ENCODE data around the gene SMAD3.

Gene SMAD3

GRCh38 chr15:67157521-67158252 lies 92.3 kb downstream of the SMAD3 start:
- Histone ChIP-seq H3K4me1 (ENCODE audit: control insufficient read depth, insufficient read depth, low read length) (peaks cover 13% of the 10 kb centered on the region), H3K9me3 (ENCODE audit: control insufficient read depth, low read length) (no peaks in the 10 kb centered on the region)

DNA sequence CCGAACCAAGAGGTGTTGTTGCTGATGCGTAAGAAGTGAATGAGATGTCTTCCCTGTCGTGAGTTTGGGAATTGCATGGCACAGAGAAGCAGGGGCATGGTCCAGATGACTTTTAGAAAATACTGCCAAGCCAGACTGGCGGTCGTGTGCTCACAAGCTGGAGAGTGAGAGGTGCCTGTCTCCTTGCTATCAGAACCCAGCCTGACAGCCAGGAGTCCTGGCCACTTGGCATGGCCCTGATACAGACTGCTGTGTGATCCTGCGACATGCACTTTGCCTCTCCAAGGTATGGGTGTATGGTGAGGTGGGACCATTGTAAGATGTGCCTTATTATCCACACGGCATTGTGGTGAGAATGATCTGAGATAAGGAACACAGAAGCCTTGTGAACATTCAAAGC lies 93.0 kb downstream of the SMAD3 start:
- Histone ChIP-seq H3K4me1 (ENCODE audit: control insufficient read depth, insufficient read depth, low read length) (peaks cover 13% of the 10 kb centered on the region), H3K27me3 (ENCODE audit: control insufficient read depth, insufficient read depth, low read length) (no peaks in the 10 kb centered on the region), H3K9me3 (ENCODE audit: control insufficient read depth, low read length) (no peaks in the 10 kb centered on the region), H3K9ac (ENCODE audit: low read length) (no peak overlapping the region), H3K36me3 (ENCODE audit: control insufficient read depth, insufficient read depth, low read length) (no peaks in the 10 kb centered on the region), H3K4me3 (ENCODE audit: low read length) (no peak overlapping the region)

More at GRCh38 chr15:67157521-67158252, 92.3 kb downstream of the SMAD3 start:
- H3K4me3 ChIP-seq (ENCODE audit: low read length): no peak overlapping the region
- no peak overlapping the region for H3K9ac ChIP-seq (ENCODE audit: low read length)
- H3K36me3 ChIP-seq (ENCODE audit: control insufficient read depth, insufficient read depth, low read length): no peaks in the 10 kb centered on the region
- H3K27me3 ChIP-seq (ENCODE audit: control insufficient read depth, insufficient read depth, low read length): no peaks in the 10 kb centered on the region

DNA sequence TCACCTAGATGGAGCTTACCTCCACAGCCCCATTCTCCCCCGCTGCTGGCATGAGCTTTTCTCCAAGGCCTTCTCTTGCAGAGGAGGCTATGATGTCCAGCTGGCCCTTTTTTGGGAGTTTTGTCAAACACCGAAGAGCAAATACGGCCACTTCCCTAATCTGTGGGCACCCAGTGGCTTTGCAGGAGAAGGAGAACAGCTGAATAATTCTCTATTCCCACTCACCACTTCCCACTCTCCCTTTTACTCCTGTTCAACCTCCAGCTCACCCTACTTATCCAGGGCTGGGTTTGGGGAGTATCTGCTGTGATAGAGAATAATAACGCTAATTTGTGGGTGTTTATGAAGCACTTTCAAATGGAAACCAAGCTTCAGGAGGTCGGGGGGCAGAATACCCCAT lies 96.0 kb downstream of the SMAD3 start:
- H3K9me3 ChIP-seq (ENCODE audit: control insufficient read depth, low read length): no peaks in the 10 kb centered on the region
- H3K4me3 ChIP-seq (ENCODE audit: low read length): no peak overlapping the region
- H3K36me3 ChIP-seq (ENCODE audit: control insufficient read depth, insufficient read depth, low read length): peaks cover under 1% of the 10 kb centered on the region
- H3K9ac ChIP-seq (ENCODE audit: low read length): no peak overlapping the region
- H3K4me1 ChIP-seq (ENCODE audit: control insufficient read depth, insufficient read depth, low read length): peaks cover 18% of the 10 kb centered on the region
- no peaks in the 10 kb centered on the region for H3K27me3 ChIP-seq (ENCODE audit: control insufficient read depth, insufficient read depth, low read length)

- H3K9ac ChIP-seq (ENCODE audit: low read length): no peak overlapping the region
- peaks cover 18% of the 10 kb centered on the region for H3K4me1 ChIP-seq (ENCODE audit: control insufficient read depth, insufficient read depth, low read length)
- no peaks in the 10 kb centered on the region for H3K27me3 ChIP-seq (ENCODE audit: control insufficient read depth, insufficient read depth, low read length)
- peaks cover 5% of the 10 kb centered on the region for H3K36me3 ChIP-seq (ENCODE audit: control insufficient read depth, insufficient read depth, low read length)
- H3K9me3 ChIP-seq (ENCODE audit: control insufficient read depth, low read length): no peaks in the 10 kb centered on the region
- H3K4me3 ChIP-seq (ENCODE audit: low read length): no peak overlapping the region
These were observed 96.5 kb downstream of the SMAD3 start for GRCh38 chr15:67161881-67162280.

- no peak overlapping the region for H3K9ac ChIP-seq (ENCODE audit: low read length)
- H3K27me3 ChIP-seq (ENCODE audit: control insufficient read depth, insufficient read depth, low read length): no peaks in the 10 kb centered on the region
- H3K9me3 ChIP-seq (ENCODE audit: control insufficient read depth, low read length): no peaks in the 10 kb centered on the region
- no peak overlapping the region for H3K4me3 ChIP-seq (ENCODE audit: low read length)
- H3K4me1 ChIP-seq (ENCODE audit: control insufficient read depth, insufficient read depth, low read length): peaks cover 22% of the 10 kb centered on the region
- peaks cover 13% of the 10 kb centered on the region for H3K36me3 ChIP-seq (ENCODE audit: control insufficient read depth, insufficient read depth, low read length)
These were observed 97.8 kb downstream of the SMAD3 start for GRCh38 chr15:67163180-67163579.

DNA sequence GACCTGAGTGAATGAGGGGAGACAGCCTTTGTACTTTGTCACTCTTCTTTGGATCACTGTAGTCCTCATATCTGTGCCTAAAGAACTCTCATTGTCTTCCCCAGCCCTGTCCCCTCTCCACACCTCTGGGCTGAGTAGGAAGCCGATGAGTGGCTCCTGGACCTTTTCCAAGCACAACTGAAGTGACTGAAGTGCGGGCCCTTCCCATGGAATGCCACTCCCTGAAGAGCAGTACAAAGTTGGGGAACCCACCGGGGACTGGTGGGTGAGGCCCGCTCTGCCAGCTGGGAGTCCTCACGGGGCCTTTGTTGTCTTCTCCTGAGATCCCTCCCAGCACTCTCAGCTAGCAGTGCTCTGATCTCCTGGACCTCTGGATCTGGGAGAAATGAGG lies 99.0 kb downstream of the SMAD3 start:
- Histone ChIP-seq H3K4me3 (ENCODE audit: low read length) (no peak overlapping the region), H3K36me3 (ENCODE audit: control insufficient read depth, insufficient read depth, low read length) (peaks cover 13% of the 10 kb centered on the region), H3K9ac (ENCODE audit: low read length) (peak overlapping the region; percentile 20), H3K9me3 (ENCODE audit: control insufficient read depth, low read length) (no peaks in the 10 kb centered on the region), H3K4me1 (ENCODE audit: control insufficient read depth, insufficient read depth, low read length) (peaks cover 22% of the 10 kb centered on the region), H3K27me3 (ENCODE audit: control insufficient read depth, insufficient read depth, low read length) (no peaks in the 10 kb centered on the region)

DNA sequence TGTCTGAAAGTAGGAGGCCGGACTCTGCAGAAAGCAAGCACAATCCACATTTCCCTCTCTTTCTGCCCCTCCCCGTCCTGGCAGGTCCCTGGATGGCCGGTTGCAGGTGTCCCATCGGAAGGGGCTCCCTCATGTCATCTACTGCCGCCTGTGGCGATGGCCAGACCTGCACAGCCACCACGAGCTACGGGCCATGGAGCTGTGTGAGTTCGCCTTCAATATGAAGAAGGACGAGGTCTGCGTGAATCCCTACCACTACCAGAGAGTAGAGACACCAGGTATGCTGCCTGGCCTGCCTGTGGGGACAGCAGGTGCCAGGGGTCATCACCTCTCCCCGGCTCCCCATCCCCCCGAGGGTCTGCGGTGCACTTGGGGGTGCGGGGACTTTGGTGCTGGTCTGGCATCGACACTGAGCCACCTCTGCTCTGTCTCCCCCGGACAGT lies 99.4 kb downstream of the SMAD3 start:
- Histone ChIP-seq H3K4me3 (ENCODE audit: low read length) (no peak overlapping the region), H3K4me1 (ENCODE audit: control insufficient read depth, insufficient read depth, low read length) (peaks cover 22% of the 10 kb centered on the region), H3K9ac (ENCODE audit: low read length) (peak overlapping the region; percentile 20), H3K36me3 (ENCODE audit: control insufficient read depth, insufficient read depth, low read length) (peaks cover 13% of the 10 kb centered on the region), H3K9me3 (ENCODE audit: control insufficient read depth, low read length) (no peaks in the 10 kb centered on the region), H3K27me3 (ENCODE audit: control insufficient read depth, insufficient read depth, low read length) (no peaks in the 10 kb centered on the region)

GRCh38 chr15:67165254-67166253 lies 100.2 kb downstream of the SMAD3 start:
- Histone ChIP-seq H3K9ac (ENCODE audit: low read length) (no peak overlapping the region), H3K4me3 (ENCODE audit: low read length) (no peak overlapping the region), H3K36me3 (ENCODE audit: control insufficient read depth, insufficient read depth, low read length) (peaks cover 13% of the 10 kb centered on the region), H3K27me3 (ENCODE audit: control insufficient read depth, insufficient read depth, low read length) (no peaks in the 10 kb centered on the region), H3K9me3 (ENCODE audit: control insufficient read depth, low read length) (no peaks in the 10 kb centered on the region), H3K4me1 (ENCODE audit: control insufficient read depth, insufficient read depth, low read length) (peaks cover 22% of the 10 kb centered on the region)

DNA sequence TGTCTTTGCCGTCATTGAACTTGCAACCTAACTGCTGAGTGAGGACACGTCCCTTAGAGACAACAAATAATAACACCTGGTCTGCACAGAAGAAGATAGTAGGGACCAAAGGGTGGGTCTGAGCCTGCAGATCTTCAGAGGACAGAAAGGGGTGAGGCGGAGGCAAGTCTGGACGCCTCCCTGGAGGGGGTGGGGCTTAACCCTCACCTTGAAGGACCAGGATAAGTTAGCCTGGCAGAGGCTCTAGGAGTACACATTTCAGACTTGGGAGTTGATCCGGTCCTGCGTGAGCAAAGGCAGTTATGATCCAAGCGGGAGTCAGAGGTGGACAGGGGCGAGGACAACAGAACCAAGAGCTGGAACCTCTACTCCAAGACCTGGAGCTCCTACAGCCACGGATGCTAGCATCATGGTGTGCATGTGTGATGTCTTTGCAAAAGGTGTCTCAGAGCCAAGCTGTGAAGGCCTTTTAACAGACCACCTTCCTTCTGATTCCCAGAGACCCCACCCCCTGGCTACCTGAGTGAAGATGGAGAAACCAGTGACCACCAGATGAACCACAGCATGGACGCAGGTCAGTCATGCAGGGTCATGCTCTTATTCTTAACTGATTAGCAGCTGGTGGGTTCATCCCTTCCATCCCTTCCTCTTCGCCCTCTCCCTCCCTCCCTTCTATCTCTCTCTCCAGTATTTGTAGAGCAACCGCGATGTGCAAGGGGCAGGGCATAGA lies 101.0 kb downstream of the SMAD3 start:
- H3K4me3 ChIP-seq (ENCODE audit: low read length): no peak overlapping the region
- H3K9ac ChIP-seq (ENCODE audit: low read length): no peak overlapping the region
- H3K36me3 ChIP-seq (ENCODE audit: control insufficient read depth, insufficient read depth, low read length): peaks cover 13% of the 10 kb centered on the region
- no peaks in the 10 kb centered on the region for H3K27me3 ChIP-seq (ENCODE audit: control insufficient read depth, insufficient read depth, low read length)
- no peaks in the 10 kb centered on the region for H3K9me3 ChIP-seq (ENCODE audit: control insufficient read depth, low read length)
- H3K4me1 ChIP-seq (ENCODE audit: control insufficient read depth, insufficient read depth, low read length): peaks cover 18% of the 10 kb centered on the region

GRCh38 chr15:67167091-67167490 lies 101.7 kb downstream of the SMAD3 start:
- H3K27me3 ChIP-seq (ENCODE audit: control insufficient read depth, insufficient read depth, low read length): no peaks in the 10 kb centered on the region
- peaks cover 14% of the 10 kb centered on the region for H3K4me1 ChIP-seq (ENCODE audit: control insufficient read depth, insufficient read depth, low read length)
- no peak overlapping the region for H3K4me3 ChIP-seq (ENCODE audit: low read length)
- H3K9ac ChIP-seq (ENCODE audit: low read length): no peak overlapping the region
- H3K9me3 ChIP-seq (ENCODE audit: control insufficient read depth, low read length): no peaks in the 10 kb centered on the region
- H3K36me3 ChIP-seq (ENCODE audit: control insufficient read depth, insufficient read depth, low read length): peaks cover 13% of the 10 kb centered on the region

- Histone ChIP-seq H3K36me3 (ENCODE audit: control insufficient read depth, insufficient read depth, low read length) (peaks cover 13% of the 10 kb centered on the region), H3K9me3 (ENCODE audit: control insufficient read depth, low read length) (no peaks in the 10 kb centered on the region), H3K9ac (ENCODE audit: low read length) (no peak overlapping the region), H3K4me1 (ENCODE audit: control insufficient read depth, insufficient read depth, low read length) (peaks cover 14% of the 10 kb centered on the region), H3K4me3 (ENCODE audit: low read length) (no peak overlapping the region), H3K27me3 (ENCODE audit: control insufficient read depth, insufficient read depth, low read length) (no peaks in the 10 kb centered on the region)
These were observed 103.3 kb downstream of the SMAD3 start for GRCh38 chr15:67168694-67169093.

Data from mucosa of stomach (tissue), 1 donor.